ENCODE results near the gene MREG. TPM values are rescaled to one million over a fixed set of nuclear protein-coding genes. Genes with fewer than 3 reads are reported as not detected.
"Not testable (repeated sequence)": the region's sequence is repeated elsewhere in the genome, so short reads cannot be mapped to it uniquely, and the experiment has no call there.

Gene MREG
- polyA plus RNA-seq, 3 donors = 0.14 to 0.47 TPM; not detected in 1

DNA sequence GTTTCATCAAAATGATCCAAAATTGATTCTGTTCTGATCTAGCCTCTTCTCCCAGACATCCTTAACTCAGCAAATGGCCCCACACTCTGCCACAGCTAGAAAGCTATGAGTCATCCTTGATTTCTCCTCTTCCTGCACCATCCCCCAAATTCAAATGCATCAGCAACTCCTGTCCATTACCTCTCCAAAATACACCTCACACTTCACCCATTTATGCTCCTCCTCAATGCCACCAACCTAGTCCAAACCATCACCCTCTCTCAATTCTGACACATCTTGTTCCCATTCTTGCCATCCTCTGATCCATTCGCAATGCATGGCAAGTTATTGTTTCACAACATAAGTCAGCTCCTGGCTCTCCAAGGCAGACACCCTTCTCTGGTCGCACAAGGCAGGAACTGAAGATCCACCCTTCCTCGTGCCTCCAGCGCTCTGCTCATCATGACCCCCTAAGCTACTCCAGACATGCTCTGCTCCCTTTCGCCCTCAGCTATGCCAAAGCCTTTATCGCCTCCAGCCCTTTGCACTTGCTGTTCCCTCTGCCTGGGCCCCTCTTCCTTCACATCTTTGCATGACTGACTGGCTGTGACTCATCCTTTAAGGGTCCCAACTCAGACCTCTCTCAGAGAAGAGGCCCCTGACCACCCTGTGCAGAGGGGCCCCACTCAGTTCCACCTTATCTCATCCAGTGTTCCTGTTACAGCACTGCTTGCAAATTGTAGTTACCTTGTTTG is 83.6 kb downstream of the MREG start:
- Histone ChIP-seq H3K9ac (ENCODE audit: insufficient read depth, low read length, poor library complexity, severe bottlenecking) (no peak overlapping the region), H2AFZ (ENCODE audit: insufficient read depth, low read depth, low read length, poor library complexity, severe bottlenecking) (no peak overlapping the region), H3K9me3 (replicated peaks in 1 of 2; ENCODE audit: control insufficient read depth in 1 of 2, insufficient read depth in 1 of 2, low read length in 2 of 2) (no peaks in the 10 kb centered on the region), H3K27me3 (ENCODE audit: control insufficient read depth in 2 of 2, insufficient read depth in 2 of 2, low read length in 2 of 2) (no peaks in the 10 kb centered on the region), H3K4me1 (ENCODE audit: control insufficient read depth in 1 of 2, insufficient read depth in 2 of 2, low read length in 2 of 2) (peaks cover 0 to 8% of the 10 kb centered on the region in 2 donors), H3K4me2 (replicated peaks; ENCODE audit: extremely low read depth, low read length, poor library complexity, severe bottlenecking) (no peak overlapping the region), H3K79me2 (ENCODE audit: insufficient read depth, low read length) (no peaks in the 10 kb centered on the region), H4K20me1 (ENCODE audit: insufficient read depth, low read length) (no peaks in the 10 kb centered on the region), H3K4me3 (replicated peaks in 1 of 3; ENCODE audit: low read depth in 2 of 3, low read length in 3 of 3) (no peak overlapping the region), H3K27ac (ENCODE audit: low read depth in 1 of 2, low read length in 2 of 2) (no peak overlapping the region), H3K36me3 (replicated peaks in 1 of 2; ENCODE audit: control insufficient read depth in 1 of 2, insufficient read depth in 2 of 2, low read length in 2 of 2) (no peaks in the 10 kb centered on the region)
- intact Hi-C loops (cut with micrococcal nuclease) = loop anchor here in 1 of 2 donors (5.0 kb wide), 1 partner anchor 477 kb away; no protein-coding TSS in a partner anchor
- 69% methylated on average over 6 of the region's 6 CpGs for WGBS (ENCODE audit: insufficient coverage)
- peaks cover 0 to 12% (median 11%) of the 10 kb centered on the region in 3 donors for H3K27me3 Mint-ChIP-seq (ENCODE audit: low read depth in 3 of 3)
- H3K4me1 Mint-ChIP-seq = peaks cover 22% of the 10 kb centered on the region
- H3K36me3 Mint-ChIP-seq = no peaks in the 10 kb centered on the region
- peaks cover 0 to 3% (median 0%) of the 10 kb centered on the region in 7 donors for H3K9me3 Mint-ChIP-seq
- no peak overlapping the region for H3K27ac Mint-ChIP-seq
- H3K4me3 Mint-ChIP-seq = no peak overlapping the region
- TF ChIP-seq, protein P1, sequence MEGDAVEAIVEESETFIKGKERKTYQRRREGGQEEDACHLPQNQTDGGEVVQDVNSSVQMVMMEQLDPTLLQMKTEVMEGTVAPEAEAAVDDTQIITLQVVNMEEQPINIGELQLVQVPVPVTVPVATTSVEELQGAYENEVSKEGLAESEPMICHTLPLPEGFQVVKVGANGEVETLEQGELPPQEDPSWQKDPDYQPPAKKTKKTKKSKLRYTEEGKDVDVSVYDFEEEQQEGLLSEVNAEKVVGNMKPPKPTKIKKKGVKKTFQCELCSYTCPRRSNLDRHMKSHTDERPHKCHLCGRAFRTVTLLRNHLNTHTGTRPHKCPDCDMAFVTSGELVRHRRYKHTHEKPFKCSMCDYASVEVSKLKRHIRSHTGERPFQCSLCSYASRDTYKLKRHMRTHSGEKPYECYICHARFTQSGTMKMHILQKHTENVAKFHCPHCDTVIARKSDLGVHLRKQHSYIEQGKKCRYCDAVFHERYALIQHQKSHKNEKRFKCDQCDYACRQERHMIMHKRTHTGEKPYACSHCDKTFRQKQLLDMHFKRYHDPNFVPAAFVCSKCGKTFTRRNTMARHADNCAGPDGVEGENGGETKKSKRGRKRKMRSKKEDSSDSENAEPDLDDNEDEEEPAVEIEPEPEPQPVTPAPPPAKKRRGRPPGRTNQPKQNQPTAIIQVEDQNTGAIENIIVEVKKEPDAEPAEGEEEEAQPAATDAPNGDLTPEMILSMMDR (IDR thresholded peaks at IDR 0.05) = no peak
- no peak for DNase-seq

DNA sequence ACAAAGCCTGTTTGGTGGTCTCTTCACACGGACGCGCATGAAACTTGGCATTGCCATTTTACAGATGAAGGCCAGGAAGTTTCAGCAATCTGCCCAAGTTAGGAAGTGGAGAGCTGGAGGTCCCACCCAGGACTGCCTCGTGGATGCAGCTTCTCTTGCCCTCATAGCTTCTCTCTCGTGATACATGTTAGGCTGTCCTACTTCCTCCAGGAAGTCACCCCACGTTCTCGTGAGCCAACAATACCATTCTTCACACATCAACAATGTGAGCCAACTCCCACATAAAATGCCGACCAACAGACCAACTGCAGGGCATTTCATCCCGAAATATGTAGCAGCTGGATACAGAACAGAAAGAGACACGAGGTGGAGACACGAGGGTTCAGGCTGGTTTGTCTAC is 85.3 kb downstream of the MREG start:
- Histone ChIP-seq H3K4me2 (replicated peaks; ENCODE audit: extremely low read depth, low read length, poor library complexity, severe bottlenecking) (no peak overlapping the region), H3K9ac (ENCODE audit: insufficient read depth, low read length, poor library complexity, severe bottlenecking) (no peak overlapping the region), H3K4me1 (ENCODE audit: control insufficient read depth in 1 of 2, insufficient read depth in 2 of 2, low read length in 2 of 2) (peaks cover 0 to 8% of the 10 kb centered on the region in 2 donors), H4K20me1 (ENCODE audit: insufficient read depth, low read length) (no peaks in the 10 kb centered on the region), H3K27me3 (ENCODE audit: control insufficient read depth in 2 of 2, insufficient read depth in 2 of 2, low read length in 2 of 2) (no peaks in the 10 kb centered on the region), H3K4me3 (replicated peaks in 1 of 3; ENCODE audit: low read depth in 2 of 3, low read length in 3 of 3) (no peak overlapping the region), H3K79me2 (ENCODE audit: insufficient read depth, low read length) (no peaks in the 10 kb centered on the region), H3K27ac (ENCODE audit: low read depth in 1 of 2, low read length in 2 of 2) (no peak overlapping the region), H2AFZ (ENCODE audit: insufficient read depth, low read depth, low read length, poor library complexity, severe bottlenecking) (no peak overlapping the region), H3K9me3 (replicated peaks in 1 of 2; ENCODE audit: control insufficient read depth in 1 of 2, insufficient read depth in 1 of 2, low read length in 2 of 2) (no peaks in the 10 kb centered on the region), H3K36me3 (replicated peaks in 1 of 2; ENCODE audit: control insufficient read depth in 1 of 2, insufficient read depth in 2 of 2, low read length in 2 of 2) (no peaks in the 10 kb centered on the region)
- Mint-ChIP-seq H3K4me1 (peaks cover 22% of the 10 kb centered on the region), H3K9me3 (peaks cover 0 to 3% (median 0%) of the 10 kb centered on the region in 7 donors), H3K36me3 (no peaks in the 10 kb centered on the region), H3K27ac (no peak overlapping the region), H3K4me3 (no peak overlapping the region), H3K27me3 (ENCODE audit: low read depth in 3 of 3) (peaks cover 0 to 13% (median 13%) of the 10 kb centered on the region in 3 donors)
- TF ChIP-seq, protein P1 (IDR thresholded peaks at IDR 0.05) = no peak
- WGBS (ENCODE audit: insufficient coverage) = 74% methylated on average over 11 of the region's 11 CpGs
- no peak for DNase-seq
- intact Hi-C loops (cut with micrococcal nuclease) = no loop called here

GRCh38 chr2:215926992-215927391 is 86.4 kb downstream of the MREG start:
- H3K79me2 ChIP-seq (ENCODE audit: insufficient read depth, low read length); H3K4me3 Mint-ChIP-seq; H3K9ac ChIP-seq (ENCODE audit: insufficient read depth, low read length, poor library complexity, severe bottlenecking); H2AFZ ChIP-seq (ENCODE audit: insufficient read depth, low read depth, low read length, poor library complexity, severe bottlenecking); DNase-seq; H3K4me3 ChIP-seq (replicated peaks in 1 of 3; ENCODE audit: low read depth in 2 of 3, low read length in 3 of 3); H3K4me2 ChIP-seq (replicated peaks; ENCODE audit: extremely low read depth, low read length, poor library complexity, severe bottlenecking); H3K27ac Mint-ChIP-seq; H3K9me3 ChIP-seq (replicated peaks in 1 of 2; ENCODE audit: control insufficient read depth in 1 of 2, insufficient read depth in 1 of 2, low read length in 2 of 2); H3K36me3 ChIP-seq (replicated peaks in 1 of 2; ENCODE audit: control insufficient read depth in 1 of 2, insufficient read depth in 2 of 2, low read length in 2 of 2); H3K27me3 ChIP-seq (ENCODE audit: control insufficient read depth in 2 of 2, insufficient read depth in 2 of 2, low read length in 2 of 2); H3K36me3 Mint-ChIP-seq; intact Hi-C loops (cut with micrococcal nuclease); H3K9me3 Mint-ChIP-seq; H4K20me1 ChIP-seq (ENCODE audit: insufficient read depth, low read length); H3K4me1 ChIP-seq (ENCODE audit: control insufficient read depth in 1 of 2, insufficient read depth in 2 of 2, low read length in 2 of 2); H3K27ac ChIP-seq (ENCODE audit: low read depth in 1 of 2, low read length in 2 of 2): not testable (repeated sequence)
- WGBS (ENCODE audit: insufficient coverage) = 100% methylated on average over 2 of the region's 6 CpGs
- Mint-ChIP-seq H3K27me3 (ENCODE audit: low read depth in 3 of 3) (peaks cover 0 to 13% (median 9%) of the 10 kb centered on the region in 3 donors), H3K4me1 (peaks cover 22% of the 10 kb centered on the region)
